GM21447 (cell line): ENCODE results near the gene HSD3B2.
"Not testable (repeated sequence)": the region's sequence is repeated elsewhere in the genome, so short reads cannot be mapped to it uniquely, and the experiment has no call there.

Source experiments
- ATAC-seq: cut with Tn5 transposase; IDR thresholded peaks from one replicate; pipeline ENCODE4 v1.9.1; 2021; ENCODE audit not compliant: unreplicated experiment

The HSD3B2 gene

DNA sequence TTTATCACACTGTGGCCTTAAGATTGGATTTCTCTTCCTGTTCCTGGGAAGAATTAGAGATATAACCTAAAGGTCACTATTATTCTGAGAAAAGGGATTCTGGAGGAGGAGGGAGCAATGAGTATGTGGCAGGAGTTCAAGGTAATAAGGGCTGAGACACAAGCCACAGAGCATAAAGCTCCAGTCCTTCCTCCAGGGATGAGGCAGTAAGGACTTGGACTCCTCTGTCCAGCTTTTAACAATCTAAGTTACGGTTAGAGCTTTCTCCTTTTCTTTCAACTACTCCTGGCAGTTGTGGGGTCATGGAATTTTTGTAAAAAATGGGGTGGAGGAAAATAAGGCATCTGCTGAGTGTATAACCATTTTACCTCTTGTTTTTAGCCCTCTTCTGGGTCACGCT, at the start of gene HSD3B2:
TSS of gene HSD3B2 (plus strand) at position 201 of the 400 bp plus-strand sequence. CDS start 270 bp downstream, outside the sequence.
- ATAC-seq = no peak

DNA sequence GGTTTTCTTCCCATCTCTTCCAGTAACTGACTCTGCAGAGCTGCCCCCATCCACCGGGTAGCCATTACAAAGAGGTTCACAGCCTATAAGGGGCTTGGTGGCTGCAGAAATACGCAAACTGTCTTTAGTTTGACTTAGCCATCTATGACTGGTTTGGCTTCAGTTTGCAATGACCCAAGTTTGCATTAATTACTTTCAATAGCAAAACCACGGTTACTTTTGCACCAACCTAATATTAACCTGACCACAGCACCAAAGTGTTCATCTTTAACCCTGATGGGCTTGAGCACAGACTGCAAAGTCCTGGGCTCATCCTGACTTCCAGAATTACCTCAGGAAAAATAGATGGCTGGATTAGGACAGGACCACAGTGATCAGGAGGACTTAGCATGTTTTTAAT, 48.5 kb upstream of the HSD3B2 start:
- ATAC-seq = no peak

DNA sequence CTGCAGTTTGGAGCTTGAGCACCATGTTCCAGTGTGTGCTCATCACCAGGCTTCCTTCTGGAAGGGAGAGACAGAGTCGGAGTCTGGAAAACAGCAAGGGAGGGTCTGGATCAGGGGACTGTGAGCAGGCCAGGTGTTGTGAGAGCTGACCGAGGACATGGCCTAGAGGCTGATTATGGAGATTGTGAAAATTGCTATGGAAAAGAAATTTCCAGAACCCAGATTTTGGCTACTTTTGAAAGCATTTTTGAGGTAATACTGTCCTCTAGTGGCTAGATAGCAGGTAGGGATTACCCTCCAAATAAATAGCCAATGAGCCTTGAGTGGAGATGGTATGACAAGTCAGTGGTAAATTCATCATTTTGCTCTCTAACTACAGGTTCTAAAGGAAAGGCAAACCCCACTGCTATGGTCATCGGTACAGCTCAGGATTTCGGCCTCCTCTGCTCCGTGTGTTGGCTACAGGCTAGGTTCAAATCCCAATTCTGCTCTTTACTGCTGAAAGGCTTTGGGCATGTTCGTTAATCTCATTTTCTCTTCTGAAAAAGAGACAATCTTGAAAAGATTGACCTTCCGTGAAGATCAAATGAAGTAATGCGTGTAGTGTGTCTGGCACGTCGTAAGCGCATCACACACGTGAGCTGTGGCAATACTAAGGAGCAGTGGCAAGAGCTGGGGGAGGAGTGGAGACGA, 47.4 kb upstream of the HSD3B2 start:
- ATAC-seq = no peak

DNA sequence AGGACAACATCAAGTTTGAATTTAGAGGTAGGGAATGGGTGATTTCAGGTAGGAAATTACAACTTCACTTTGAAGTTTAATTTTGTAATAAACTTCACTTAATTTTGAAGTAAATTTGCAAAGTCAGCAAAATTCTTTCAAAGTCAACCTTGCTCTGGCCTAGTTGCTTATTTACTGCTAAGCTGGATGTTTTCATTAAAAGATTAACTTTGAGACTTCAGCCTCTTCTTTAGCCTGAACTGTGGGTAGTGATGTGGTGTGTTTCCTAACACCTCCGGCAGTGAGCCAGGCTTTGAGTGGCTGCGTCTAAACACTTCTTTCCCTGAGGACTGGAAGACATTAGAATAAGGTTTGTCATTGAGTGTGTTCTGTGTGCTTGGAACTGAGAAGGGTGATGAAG, 46.4 kb upstream of the HSD3B2 start, which contains the start of gene HAO2:
TSS of gene HAO2 (plus strand) at position 232 of the 400 bp plus-strand sequence. CDS start 12,301 bp downstream, outside the sequence.
- ATAC-seq = no peak

DNA sequence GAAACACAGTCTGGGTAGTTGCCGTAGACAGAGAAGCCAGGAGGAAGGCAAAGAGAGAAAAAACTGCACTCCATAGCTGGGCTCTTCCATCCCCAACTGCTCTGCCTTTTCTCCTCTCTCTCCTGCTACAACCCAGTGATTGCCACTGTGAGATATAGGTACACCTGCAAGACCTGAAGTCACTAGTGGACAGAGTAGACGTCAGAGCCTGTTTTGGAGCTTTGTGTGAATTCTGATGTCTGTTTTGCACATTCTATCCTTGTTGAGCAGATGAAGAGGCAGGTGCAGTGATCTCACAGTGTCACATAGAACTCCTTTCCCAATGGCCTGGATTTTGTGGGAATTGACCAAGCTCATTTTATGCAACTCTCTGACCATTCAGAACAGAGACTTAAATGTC, 44.2 kb upstream of the HSD3B2 start:
- no peak for ATAC-seq

DNA sequence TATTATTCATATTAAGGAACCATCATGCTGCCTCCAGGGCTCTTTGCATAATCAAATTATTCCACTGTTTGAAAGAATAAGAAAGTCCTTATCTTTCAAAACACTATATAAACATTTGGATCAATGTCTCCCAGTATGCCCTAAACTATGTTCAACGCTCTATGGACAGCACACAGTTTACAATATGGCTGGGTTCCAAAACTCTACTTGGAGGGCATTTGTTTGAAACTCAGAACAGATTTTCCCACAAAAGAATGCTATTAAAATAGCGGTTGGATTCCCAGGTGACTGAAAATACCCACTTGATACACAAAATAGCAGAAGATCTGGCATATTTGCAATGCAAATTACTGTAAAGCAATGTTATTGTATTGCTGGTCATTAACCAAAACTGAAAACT, 43.1 kb upstream of the HSD3B2 start:
- no peak for ATAC-seq

DNA sequence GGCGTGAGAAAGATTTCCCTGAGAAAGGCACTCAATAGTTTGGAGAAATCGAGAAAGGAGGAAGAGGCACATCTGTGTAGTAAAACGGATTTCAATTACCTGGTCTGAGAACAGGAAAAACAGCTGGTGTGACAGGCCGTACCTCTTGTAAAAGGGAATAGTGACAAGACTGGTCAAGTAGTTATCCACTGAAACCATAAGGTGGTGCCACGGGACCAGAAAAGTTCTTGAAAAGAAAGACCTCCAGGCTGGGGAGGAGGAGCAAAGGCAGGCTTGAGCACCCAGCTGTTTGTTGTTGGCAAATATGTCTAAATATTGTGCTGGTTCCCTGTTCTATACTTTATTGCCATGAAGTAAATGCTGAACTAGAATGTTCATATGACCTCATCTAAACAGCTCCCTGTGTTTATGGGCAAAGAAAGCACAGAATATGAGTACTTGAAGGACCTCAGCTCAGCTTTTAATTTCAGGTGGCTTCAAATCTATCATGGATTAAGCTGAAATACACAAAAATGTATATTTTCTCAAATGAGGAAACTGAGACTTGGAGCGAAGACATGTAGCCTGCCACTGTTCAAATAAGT, 42.4 kb upstream of the HSD3B2 start:
- ATAC-seq = peak; percentile 56

DNA sequence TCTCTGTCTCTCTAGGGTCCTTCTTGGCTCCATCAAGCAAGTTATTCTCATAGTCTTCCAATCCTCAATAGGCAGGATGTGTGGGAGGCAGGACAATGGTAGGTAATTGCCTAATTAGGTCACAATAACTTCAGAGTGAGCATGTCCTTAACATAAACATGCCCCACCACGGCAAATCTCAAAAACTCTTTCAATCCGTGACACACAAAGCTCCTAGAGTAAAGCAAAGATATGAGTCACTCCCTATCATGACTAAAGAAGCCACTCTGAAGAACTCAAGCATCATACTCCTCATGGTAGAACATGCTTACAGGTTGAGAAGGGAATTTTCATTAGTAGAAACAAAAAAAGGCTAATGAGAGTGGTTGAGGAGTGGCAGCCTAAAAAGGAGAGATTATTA, 41.5 kb upstream of the HSD3B2 start:
- ATAC-seq = no peak

DNA sequence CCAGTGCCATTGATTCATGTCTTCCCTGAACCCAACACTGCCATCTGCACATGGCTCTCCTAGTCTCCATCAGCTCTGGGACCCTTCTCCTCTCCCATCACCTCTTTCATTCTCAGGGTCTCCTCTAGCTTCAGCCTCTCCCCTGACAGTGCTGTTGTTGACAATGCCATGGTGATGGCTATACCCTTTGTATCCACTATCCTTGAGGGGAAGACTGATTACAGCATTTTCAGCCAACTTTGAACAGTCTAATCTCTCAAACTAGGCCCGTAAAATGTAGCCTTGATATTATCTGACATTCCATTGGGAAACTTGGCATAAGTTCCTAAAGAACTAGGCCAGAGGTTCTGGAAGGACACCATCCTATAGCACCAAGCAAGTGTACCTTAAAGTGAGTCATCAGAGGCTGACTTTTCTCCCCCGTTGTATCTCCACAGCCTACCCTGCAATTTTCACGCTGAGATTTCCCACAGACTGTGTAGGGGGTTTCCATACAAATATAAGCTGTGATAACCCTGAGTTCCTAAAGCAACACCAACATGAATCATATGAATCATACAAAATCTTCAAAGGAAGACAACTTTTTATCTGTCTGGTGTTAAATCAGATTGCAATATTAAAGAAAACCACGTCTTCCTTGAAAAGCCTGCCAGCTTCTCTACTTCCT, 40.6 kb upstream of the HSD3B2 start:
- no peak for ATAC-seq

DNA sequence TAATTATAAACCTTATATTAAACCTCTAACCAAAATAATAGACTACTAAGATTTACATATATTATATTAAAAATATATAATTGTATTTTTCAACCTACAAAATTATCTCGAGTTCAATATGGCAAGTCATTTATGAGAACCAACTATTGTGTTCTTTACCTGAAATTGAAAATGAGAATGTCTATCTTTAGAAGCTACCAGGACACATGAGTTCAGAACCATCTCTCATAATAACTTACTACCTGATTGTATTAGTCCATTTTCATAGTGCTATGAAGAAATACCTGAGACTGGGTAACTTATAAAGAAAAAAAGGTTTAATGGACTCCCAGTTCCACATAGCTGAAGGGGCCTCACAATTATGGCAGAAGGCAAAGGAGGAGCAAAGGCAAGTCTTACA, 39.6 kb upstream of the HSD3B2 start:
- ATAC-seq = no peak

DNA sequence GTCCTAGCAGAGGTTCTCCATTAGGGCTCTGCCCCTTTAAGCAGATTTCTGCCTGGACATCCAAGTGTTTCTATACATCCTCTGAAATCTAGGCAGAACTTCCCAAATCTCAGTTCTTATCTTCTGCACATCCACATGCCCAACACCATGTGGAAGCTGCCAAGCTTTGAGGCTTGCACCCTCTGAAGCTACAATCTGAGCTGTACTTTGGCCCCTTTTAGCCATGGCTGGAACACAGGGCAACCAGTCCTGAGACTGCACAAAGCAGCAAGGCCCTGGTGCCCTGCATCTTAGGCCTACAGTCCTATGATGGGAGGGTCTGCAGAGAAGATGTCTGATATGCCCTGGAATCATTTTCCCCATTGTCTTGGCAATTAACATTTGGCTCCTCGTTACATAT, 38.4 kb upstream of the HSD3B2 start:
- ATAC-seq = no peak

DNA sequence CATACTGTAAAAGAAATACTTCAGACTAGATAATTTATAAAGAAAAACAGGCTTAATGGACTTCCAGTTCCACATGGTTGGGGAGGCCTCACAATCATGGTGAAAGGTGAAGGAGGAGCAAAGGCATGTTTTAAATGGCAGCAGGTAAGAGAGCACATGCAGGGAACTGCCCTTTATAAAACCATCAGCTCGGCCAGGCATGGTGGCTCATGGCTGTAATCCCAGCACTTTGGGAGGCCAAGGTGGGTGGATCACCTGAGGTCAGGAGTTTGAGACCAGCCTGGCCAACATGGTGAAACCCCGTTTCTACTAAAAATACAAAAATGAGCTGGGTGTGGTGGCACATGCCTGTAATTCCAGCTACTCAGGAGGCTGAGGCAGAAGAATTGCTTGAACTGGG, 37.4 kb upstream of the HSD3B2 start:
- ATAC-seq = not testable (repeated sequence)

DNA sequence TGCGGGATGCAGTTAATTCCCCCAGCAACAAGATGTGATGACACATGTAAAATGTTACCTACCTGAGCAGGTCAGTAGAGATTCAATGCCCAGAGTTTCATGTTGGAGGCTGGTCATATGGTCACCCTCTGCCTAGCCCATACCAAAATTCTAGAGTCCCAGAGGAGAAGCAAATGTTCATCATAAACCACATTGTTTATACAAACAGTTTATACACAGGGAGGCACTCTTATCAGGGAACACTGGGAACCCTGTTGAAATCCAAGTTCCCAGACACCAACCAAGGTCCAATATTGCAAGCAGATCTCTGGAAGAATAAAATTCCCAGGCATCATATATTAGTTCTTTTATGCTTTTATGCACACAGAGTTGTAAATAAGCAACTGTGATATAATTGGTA, 35.8 kb upstream of the HSD3B2 start:
- no peak for ATAC-seq

DNA sequence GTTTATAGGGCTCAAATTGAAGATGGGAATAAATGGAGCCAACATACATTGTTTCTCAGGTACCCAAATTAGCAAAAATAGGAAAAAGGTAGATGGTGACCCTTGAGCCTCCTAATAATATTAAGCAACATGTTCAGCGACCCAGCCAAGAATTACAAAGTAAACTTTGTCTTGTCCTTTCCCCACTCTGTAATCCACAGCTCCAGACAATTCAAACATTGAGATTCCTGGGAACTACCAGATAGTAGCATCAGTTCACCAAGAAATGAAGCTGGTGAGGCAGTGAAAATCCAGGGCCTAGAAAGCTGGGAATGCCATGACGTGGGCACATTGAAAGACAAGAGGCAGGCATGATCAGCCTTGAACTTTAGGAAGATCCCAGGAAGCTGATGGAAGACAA, 34.6 kb upstream of the HSD3B2 start:
- no peak for ATAC-seq

DNA sequence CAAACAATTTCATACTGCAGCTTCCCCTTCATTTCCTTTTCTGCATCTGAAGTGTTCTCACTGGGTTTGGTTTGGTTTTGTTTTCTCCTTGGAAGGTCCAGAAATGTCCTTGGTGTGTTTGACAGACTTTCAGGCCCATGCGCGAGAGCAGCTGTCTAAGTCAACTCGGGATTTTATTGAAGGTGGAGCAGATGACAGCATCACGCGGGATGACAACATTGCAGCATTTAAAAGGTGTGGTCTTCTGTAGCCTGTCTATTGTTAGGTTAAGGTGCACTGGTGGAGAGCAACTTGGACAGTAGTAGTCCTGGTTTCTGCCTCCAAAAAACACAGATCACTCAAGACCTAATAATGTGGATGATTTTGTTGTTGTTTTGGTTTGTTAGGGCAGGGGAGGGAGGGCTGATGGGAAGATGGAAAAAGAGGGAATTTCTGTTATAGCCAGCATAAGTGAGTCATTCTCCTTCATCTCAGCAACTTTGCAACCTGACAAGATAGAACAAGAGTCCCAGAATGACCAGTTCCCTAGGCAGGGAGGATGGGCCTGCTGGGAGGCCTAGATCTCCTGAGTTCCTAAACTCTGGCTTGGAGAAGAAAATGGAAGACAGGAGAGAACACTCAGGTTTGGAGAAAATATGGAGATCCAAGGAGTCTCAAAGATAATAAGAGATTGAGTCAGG, 33.8 kb upstream of the HSD3B2 start:
- no peak for ATAC-seq

DNA sequence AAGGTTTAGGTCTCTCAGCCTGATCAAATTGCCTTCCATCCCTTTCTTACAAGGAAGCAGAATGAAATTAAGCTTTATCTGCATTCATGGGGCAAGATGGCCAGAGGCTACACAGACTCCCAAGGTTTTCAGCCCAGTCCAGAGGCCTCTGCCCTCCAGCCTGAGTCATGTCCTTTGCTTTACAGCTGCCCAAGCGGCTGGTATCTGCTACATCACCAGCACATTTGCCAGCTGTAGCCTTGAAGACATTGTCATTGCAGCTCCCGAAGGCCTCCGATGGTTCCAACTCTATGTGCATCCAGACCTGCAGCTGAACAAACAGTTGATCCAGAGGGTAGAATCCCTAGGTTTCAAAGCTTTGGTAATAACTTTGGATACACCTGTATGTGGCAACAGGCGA, 30.4 kb upstream of the HSD3B2 start:
- ATAC-seq = no peak

DNA sequence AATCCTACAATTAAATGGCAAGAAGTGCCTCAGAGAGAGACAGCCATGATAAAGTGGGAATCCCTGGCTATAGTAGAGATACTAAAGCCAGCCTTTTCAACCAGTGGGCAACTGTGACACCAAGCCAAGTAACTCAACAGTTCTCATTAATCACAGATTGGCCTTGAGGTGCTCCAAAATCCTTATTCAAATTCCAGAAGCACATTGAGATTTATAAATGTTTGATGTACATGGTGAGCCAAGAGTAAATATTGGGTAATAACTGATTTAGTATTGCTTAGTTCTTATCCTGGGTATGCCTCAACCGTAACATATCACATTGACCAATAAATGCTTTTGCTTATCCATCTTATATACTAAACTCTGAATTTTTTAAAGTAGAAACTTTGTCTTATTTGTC, 29.3 kb upstream of the HSD3B2 start:
- ATAC-seq = no peak

DNA sequence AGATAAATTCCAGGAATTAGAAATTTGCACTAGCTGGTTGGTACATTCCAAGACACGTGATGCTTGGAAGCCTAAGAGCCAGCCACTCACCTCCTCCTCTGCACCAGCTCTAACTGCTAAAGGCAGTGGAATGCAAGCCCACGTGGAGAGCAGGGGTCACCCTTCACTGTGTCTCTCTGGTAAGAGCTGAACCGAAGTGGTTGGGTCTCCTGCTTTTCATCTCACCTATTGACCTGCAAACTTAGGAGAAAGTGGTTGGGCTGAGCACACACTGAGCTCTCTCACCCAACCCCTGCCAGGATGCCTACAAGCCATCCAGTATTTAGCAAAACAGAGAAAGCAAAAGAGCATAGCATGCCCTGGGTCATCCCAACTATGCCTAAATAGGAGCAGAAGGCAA, 27.1 kb upstream of the HSD3B2 start:
- ATAC-seq = no peak

DNA sequence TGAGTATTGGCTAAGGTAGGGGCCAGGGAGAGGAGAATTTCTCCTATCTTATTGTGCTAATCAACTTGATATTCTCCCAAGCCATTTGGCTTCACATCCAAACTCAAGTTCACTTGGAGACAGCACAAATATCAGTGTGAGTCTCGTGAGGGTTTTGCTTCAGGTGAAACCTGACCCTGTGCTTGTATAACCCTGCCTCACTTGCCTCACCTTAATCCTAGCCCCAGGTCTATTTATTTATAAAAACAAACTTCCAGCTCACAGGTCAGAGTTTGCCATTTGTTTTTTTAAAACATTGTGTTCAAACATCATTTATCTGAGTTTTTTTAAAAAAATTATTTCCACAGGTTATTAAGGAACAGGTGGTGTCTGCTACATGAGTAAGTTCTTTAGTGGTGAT, 26.5 kb upstream of the HSD3B2 start:
- no peak for ATAC-seq

DNA sequence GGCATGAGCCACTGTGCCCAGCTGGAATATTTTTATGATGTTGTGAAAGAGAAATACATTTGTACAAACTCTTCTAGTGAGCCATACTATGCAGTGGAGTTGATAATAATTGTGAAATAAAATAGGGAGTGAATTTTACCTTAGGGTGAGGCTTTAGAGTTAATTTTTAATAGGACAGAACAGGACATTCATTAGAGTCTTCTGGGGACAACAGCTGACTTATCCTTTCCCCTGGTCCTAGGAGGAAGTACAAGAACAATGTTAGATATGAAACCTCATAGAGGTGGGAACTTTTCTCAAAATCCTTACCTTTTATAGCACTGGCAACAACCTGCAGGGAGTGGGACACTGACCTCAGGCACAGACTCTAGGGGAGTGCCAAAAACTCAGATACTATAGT, 24.4 kb upstream of the HSD3B2 start:
- ATAC-seq = no peak

DNA sequence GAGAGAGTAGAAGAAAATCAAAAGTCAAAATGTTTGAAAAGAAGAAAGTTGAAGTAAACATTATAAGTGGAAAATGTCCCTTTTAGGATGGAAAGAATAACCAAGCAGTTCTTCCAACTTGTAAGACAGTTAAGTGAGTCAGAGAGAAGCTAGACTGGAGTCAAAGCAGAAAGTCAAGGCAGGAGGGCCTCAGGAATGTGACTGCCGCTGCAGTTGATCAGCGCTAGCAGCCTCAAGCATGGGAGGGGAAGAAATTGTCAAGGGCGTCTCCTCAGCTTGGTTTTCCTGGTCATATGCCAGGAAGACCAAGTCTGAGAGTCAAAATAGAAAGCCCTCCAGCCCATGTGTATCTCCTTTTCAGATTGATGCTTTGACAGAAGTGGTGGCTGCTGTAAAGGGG, 23.2 kb upstream of the HSD3B2 start:
- no peak for ATAC-seq

DNA sequence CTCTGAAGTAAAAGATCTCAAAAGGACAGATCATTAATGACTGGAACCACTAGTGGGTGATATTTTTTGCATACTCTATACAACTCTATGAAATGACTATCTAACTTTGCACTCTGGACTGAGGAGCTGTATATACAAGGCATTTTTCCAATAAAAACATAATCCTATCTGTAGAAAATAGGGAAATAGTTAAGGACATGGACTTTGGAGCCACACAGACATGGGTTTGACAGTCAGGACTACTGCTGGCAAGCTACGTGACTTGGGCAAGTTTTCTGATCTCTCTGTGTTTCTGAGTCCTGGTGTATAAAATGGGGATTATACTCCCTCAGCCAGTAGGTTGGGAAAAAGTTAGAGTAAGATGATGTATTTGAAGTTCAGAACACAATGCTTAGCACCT, 20.9 kb upstream of the HSD3B2 start:
- no peak for ATAC-seq
